Astrocyte (in vitro differentiated cells and primary cell): ENCODE measurements around the gene AJAP1.
"Not testable (repeated sequence)": the region's sequence is repeated elsewhere in the genome, so short reads cannot be mapped to it uniquely, and the experiment has no call there.

Source experiments
- EZH2 ChIP-seq: IDR thresholded peaks from 2 replicates; pipeline ENCODE4 v1.6.1; 2012; ENCODE audit warnings: mild to moderate bottlenecking, low read length, inconsistent platforms; ENCODE audit not compliant: insufficient read depth
- TF ChIP-seq, protein P1 (sequence below): IDR thresholded peaks from 2 replicates; pipeline ENCODE4 v1.5.1; 2011; ENCODE audit warnings: low read depth, mild to moderate bottlenecking, inconsistent platforms, low read length, moderate library complexity; ENCODE audit not compliant: insufficient read depth

DNA sequence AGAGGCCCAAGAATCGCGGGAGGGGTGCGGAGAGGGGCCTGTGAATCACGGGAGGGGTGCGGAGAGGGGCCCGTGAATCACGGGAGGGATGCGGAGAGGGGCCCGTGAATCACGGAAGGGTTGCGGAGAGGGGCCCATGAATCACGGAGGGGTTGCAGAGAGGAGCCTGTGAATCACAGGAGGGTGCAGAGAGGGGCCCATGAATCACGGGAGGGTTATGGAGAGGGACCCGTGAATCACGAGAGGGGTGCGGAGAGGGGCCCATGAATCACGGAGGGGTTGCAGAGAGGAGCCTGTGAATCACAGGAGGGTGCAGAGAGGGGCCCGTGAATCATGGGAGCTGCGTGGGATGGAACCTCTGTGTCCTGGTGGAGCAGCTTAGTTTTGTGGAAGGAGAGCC, 12.3 kb downstream of the AJAP1 start:
- TF ChIP-seq, protein P1, sequence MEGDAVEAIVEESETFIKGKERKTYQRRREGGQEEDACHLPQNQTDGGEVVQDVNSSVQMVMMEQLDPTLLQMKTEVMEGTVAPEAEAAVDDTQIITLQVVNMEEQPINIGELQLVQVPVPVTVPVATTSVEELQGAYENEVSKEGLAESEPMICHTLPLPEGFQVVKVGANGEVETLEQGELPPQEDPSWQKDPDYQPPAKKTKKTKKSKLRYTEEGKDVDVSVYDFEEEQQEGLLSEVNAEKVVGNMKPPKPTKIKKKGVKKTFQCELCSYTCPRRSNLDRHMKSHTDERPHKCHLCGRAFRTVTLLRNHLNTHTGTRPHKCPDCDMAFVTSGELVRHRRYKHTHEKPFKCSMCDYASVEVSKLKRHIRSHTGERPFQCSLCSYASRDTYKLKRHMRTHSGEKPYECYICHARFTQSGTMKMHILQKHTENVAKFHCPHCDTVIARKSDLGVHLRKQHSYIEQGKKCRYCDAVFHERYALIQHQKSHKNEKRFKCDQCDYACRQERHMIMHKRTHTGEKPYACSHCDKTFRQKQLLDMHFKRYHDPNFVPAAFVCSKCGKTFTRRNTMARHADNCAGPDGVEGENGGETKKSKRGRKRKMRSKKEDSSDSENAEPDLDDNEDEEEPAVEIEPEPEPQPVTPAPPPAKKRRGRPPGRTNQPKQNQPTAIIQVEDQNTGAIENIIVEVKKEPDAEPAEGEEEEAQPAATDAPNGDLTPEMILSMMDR, result not testable (repeated sequence)
- not testable (repeated sequence) for TF ChIP-seq EZH2
